GM12878 (cell line): Measurements from ENCODE around the gene STBD1. TPM values are rescaled to one million over a fixed set of nuclear protein-coding genes. Genes with fewer than 3 reads are reported as not detected.

ENCODE experiments used
- ATAC-seq: fragments of 200-7000 bp; cut with Tn5 transposase; 3 replicates; pipeline ENCODE4 v1.9.1; 2020; ENCODE audit warnings: mild to moderate bottlenecking, moderate library complexity
- BruUV-seq: library from RNA; stranded (reverse); fragments of 400-500 nt; replicated peaks from 2 replicates; lab custom pipeline; 2021; lab: Mats Ljungman, UMichigan
- CTCF ChIA-PET: fragments of 300-600 bp; sonication (Branson Sonifier 250); formaldehyde crosslinking; extraction: SDS; loops from one replicate; lab custom pipeline; 2021; ENCODE audit warnings: inconsistent platforms; lab: Yijun Ruan, JAX
- POLR2A ChIA-PET: fragments of 350-600 bp; formaldehyde crosslinking; extraction: SDS; loops from one replicate; lab custom pipeline; 2021; ENCODE audit warnings: inconsistent platforms; lab: Charles Lee
- RAD21 ChIA-PET: fragments of 300-600 bp; sonication (Branson Sonifier 250); formaldehyde crosslinking; loops from one replicate; lab custom pipeline; 2023; ENCODE audit warnings: antibody characterized with exemption; ENCODE audit not compliant: unreplicated experiment; lab: Charles Lee
- SMC1A ChIA-PET: fragments of 300-600 bp; sonication (Branson Sonifier 250); formaldehyde crosslinking; loops from one replicate; lab custom pipeline; 2023; ENCODE audit not compliant: unreplicated experiment, uncharacterized antibody; lab: Charles Lee
- DNase-seq: peaks from one replicate; pipeline ENCODE4 v3.0.0-alpha.2; 2011; ENCODE audit warnings: low read depth, low spot score
- FAIRE-seq: peaks from 3 replicates; lab custom pipeline; 2011; peaks lifted over from hg19 to GRCh38; lab: Jason Lieb, UNC
- H2AFZ ChIP-seq: 2 replicates; pipeline ENCODE4 v1.6.0; 2011; ENCODE audit warnings: low read depth, low read length, control low read depth; ENCODE audit not compliant: control insufficient read depth
- H3K27ac ChIP-seq: 2 replicates; pipeline ENCODE4 v1.5.1; 2011; ENCODE audit warnings: control low read depth; ENCODE audit not compliant: control insufficient read depth, insufficient read depth
- H3K27me3 ChIP-seq, 2 experiments: replicated peaks in 1 of 2; 2 replicates each; pipeline versions ENCODE4 v1.6.0 to v1.6.1; 2011; ENCODE audit warnings: low read length in 1 of 2; ENCODE audit not compliant: control insufficient read depth in 2 of 2, insufficient read depth in 2 of 2
- H3K36me3 ChIP-seq, 2 experiments: 2 replicates each; pipeline ENCODE4 v1.5.1; 2011; ENCODE audit warnings: low read length in 1 of 2; ENCODE audit not compliant: control insufficient read depth in 2 of 2, insufficient read depth in 2 of 2
- H3K4me1 ChIP-seq: 2 replicates; pipeline ENCODE4 v1.6.1; 2011; ENCODE audit warnings: mild to moderate bottlenecking, low read length, moderate library complexity, mixed read lengths; ENCODE audit not compliant: control insufficient read depth, insufficient read depth
- H3K4me2 ChIP-seq: 2 replicates; pipeline ENCODE4 v1.6.0; 2011; ENCODE audit warnings: control low read depth; ENCODE audit not compliant: control insufficient read depth, insufficient read depth
- H3K4me3 ChIP-seq: fragments of 200-600 bp; sonication (generic); 2 replicates; pipeline ENCODE4 v1.5.1; 2016
- H3K79me2 ChIP-seq: 2 replicates; pipeline ENCODE4 v1.6.0; 2011; ENCODE audit warnings: low read length; ENCODE audit not compliant: control insufficient read depth, insufficient read depth
- H3K9ac ChIP-seq: 2 replicates; pipeline ENCODE4 v1.8.0; 2011; ENCODE audit warnings: low read length, control low read depth, mixed read lengths; ENCODE audit not compliant: control insufficient read depth, insufficient read depth
- H3K9me3 ChIP-seq: replicated peaks from 3 replicates; pipeline ENCODE4 v1.5.1; 2011; ENCODE audit warnings: mild to moderate bottlenecking, low read length; ENCODE audit not compliant: control insufficient read depth, insufficient read depth
- H4K20me1 ChIP-seq: 2 replicates; pipeline ENCODE4 v1.6.0; 2011; ENCODE audit not compliant: control insufficient read depth, insufficient read depth
- HDAC6 ChIP-seq: fragments of 200-600 bp; sonication (generic); IDR thresholded peaks from one replicate; pipeline ENCODE4 v1.8.0; 2017; ENCODE audit warnings: antibody characterized with exemption; ENCODE audit not compliant: unreplicated experiment
- MTA2 ChIP-seq: fragments of 450-650 bp; IDR thresholded peaks from 2 replicates; pipeline ENCODE4 v1.6.1; 2016; ENCODE audit warnings: low read depth, mild to moderate bottlenecking, moderate library complexity
- NFXL1 ChIP-seq: fragments of 450-650 bp; IDR thresholded peaks from 2 replicates; pipeline ENCODE4 v1.6.1; 2017; ENCODE audit warnings: antibody characterized with exemption, mild to moderate bottlenecking, borderline replicate concordance
- RAD21 ChIP-seq: IDR thresholded peaks from 2 replicates; pipeline ENCODE4 v1.6.1; 2011; ENCODE audit warnings: mild to moderate bottlenecking, low read depth, low read length, moderate library complexity; ENCODE audit not compliant: insufficient read depth
- RFX5 ChIP-seq: IDR thresholded peaks from 2 replicates; pipeline ENCODE4 v1.6.1; 2011; ENCODE audit warnings: low read depth, low read length, improper control_type of control experiment
- SUPT20H ChIP-seq: IDR thresholded peaks from 2 replicates; pipeline ENCODE4 v1.6.1; 2011; ENCODE audit warnings: low read depth, mild to moderate bottlenecking, low read length, moderate library complexity, borderline replicate concordance; ENCODE audit not compliant: control insufficient read depth
- YBX1 ChIP-seq: fragments of 450-650 bp; IDR thresholded peaks from 2 replicates; pipeline ENCODE4 v1.6.1; 2016; ENCODE audit warnings: antibody characterized with exemption
- ZBED1 ChIP-seq: IDR thresholded peaks from 2 replicates; pipeline ENCODE4 v1.6.1; 2016; ENCODE audit warnings: borderline replicate concordance
- ZBTB40 ChIP-seq: fragments of 450-650 bp; IDR thresholded peaks from 2 replicates; pipeline ENCODE4 v1.6.1; 2016; ENCODE audit warnings: mild to moderate bottlenecking, moderate library complexity, borderline replicate concordance
- ZNF207 ChIP-seq: fragments of 450-650 bp; IDR thresholded peaks from 2 replicates; pipeline ENCODE4 v1.6.1; 2014; ENCODE audit warnings: antibody characterized with exemption, mild to moderate bottlenecking, borderline replicate concordance
- ZNF687 ChIP-seq: fragments of 450-650 bp; IDR thresholded peaks from 2 replicates; pipeline ENCODE4 v1.6.1; 2017; ENCODE audit warnings: mild to moderate bottlenecking, moderate library complexity
- WGBS: methylation state at CpG from one replicate; pipeline ENCODE4 v1.1.6; 2016; ENCODE audit warnings: low lambda C conversion rate; ENCODE audit not compliant: insufficient replicate concordance, insufficient coverage; ENCODE audit errors: missing lambda C conversion rate; 5-methylcytosine and 5-hydroxymethylcytosine counted together
- in situ Hi-C: fragments of 300-500 bp; cut with MboI; formaldehyde crosslinking; loops from 9 replicates; pipeline ENCODE4 v1.14.3; 2018; ENCODE audit warnings: mixed read lengths
- intact Hi-C: fragments of 100-400 bp; cut with micrococcal nuclease; formaldehyde crosslinking; loops from one replicate; pipeline ENCODE4 v1.14.2; 2022; ENCODE audit not compliant: unreplicated experiment
- polyA plus RNA-seq, 11 experiments: library from polyadenylated mRNA; depleted of rRNA in 4 of 11; unstranded in 6 of 11; stranded (reverse) in 5 of 11; fragments of >200 nt; fragmentation: Nextera tagmentation in 4 of 11; fragmentation: Illumina TruSeq in 1 of 11; extraction: Ambion mirVana in 4 of 11; extraction: Trizol in 1 of 11; gene quantifications; 1 replicate in 1 of 11; 2 replicates in 10 of 11; pipeline versions ENCODE4 v1.2.1 to v1.2.3, GENCODE V29; 2011 to 2016; ENCODE audit warnings: inconsistent platforms in 2 of 11, missing spikeins in 2 of 11, low read depth in 1 of 11
- total RNA-seq, 4 experiments: library from RNA; depleted of rRNA in 3 of 4; stranded (reverse); fragments of >200 nt in 3 of 4; fragmentation: Illumina TruSeq in 1 of 4; extraction: Trizol in 1 of 4; gene quantifications; 2 replicates each; pipeline versions ENCODE4 v1.2.1 to v1.2.3, GENCODE V29; 2013 to 2021
- TF ChIP-seq, protein P1 (sequence below): IDR thresholded peaks from 2 replicates; pipeline ENCODE4 v1.6.1; 2012; ENCODE audit warnings: low read depth, low read length, improper control_type of control experiment
- TF ChIP-seq, protein P2 (sequence below): fragments of 450-650 bp; formaldehyde crosslinking; IDR thresholded peaks from 2 replicates; pipeline ENCODE4 v1.4.0; 2022; ENCODE audit warnings: mild to moderate bottlenecking, moderate library complexity

Gene STBD1
- total and polyA plus RNA-seq, 10 of the 15 experiments (the other 5 are each of a cell fraction or from before 2014, with no cell fraction given): 0.04 to 0.10 (median 0.05) TPM; not detected in 7

- POLR2A ChIA-PET: no interaction called here
- Histone ChIP-seq H3K4me3 (no peak overlapping the region), H4K20me1 (no peaks in the 10 kb centered on the region), H2AFZ (no peak overlapping the region), H3K27me3 (peaks cover 0 to 10% of the 10 kb centered on the region in 2 experiments; a peak in 2 of 4 replicates), H3K36me3 (no peaks in the 10 kb centered on the region), H3K9ac (no peak overlapping the region), H3K4me1 (no peaks in the 10 kb centered on the region), H3K27ac (no peak overlapping the region), H3K9me3 (no peaks in the 10 kb centered on the region), H3K79me2 (no peaks in the 10 kb centered on the region), H3K4me2 (no peak overlapping the region)
- CTCF ChIA-PET: no interaction called here
- 68% methylated on average over 6 of the region's 6 CpGs for WGBS
- intact Hi-C loops: no loop called here
- ATAC-seq: no peak
- BruUV-seq: no TSS peak
- RAD21 ChIA-PET: interaction anchor here (0.6 kb wide), 1 partner anchor 91 kb away, joined by 3 read pairs; no protein-coding TSS in a partner anchor
- in situ Hi-C loops: no loop called here
- SMC1A ChIA-PET: no interaction called here
- no peak for FAIRE-seq
- DNase-seq: no peak
- no peak for TF ChIP-seq YBX1
- TF ChIP-seq, protein P1, sequence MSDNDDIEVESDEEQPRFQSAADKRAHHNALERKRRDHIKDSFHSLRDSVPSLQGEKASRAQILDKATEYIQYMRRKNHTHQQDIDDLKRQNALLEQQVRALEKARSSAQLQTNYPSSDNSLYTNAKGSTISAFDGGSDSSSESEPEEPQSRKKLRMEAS: no peak
- TF ChIP-seq ZNF687: no peak
- TF ChIP-seq, protein P2, sequence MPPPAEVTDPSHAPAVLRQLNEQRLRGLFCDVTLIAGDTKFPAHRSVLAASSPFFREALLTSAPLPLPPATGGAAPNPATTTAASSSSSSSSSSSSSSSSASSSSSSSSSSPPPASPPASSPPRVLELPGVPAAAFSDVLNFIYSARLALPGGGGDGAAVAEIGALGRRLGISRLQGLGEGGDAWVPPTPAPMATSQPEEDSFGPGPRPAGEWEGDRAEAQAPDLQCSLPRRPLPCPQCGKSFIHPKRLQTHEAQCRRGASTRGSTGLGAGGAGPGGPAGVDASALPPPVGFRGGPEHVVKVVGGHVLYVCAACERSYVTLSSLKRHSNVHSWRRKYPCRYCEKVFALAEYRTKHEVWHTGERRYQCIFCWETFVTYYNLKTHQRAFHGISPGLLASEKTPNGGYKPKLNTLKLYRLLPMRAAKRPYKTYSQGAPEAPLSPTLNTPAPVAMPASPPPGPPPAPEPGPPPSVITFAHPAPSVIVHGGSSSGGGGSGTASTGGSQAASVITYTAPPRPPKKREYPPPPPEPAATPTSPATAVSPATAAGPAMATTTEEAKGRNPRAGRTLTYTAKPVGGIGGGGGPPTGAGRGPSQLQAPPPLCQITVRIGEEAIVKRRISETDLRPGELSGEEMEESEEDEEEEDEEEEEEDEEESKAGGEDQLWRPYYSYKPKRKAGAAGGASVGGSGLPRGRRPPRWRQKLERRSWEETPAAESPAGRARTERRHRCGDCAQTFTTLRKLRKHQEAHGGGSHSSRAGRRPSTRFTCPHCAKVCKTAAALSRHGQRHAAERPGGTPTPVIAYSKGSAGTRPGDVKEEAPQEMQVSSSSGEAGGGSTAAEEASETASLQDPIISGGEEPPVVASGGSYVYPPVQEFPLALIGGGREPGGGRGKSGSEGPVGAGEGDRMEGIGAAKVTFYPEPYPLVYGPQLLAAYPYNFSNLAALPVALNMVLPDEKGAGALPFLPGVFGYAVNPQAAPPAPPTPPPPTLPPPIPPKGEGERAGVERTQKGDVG: no peak
- TF ChIP-seq NFXL1: no peak
- TF ChIP-seq RAD21: no peak
- TF ChIP-seq RFX5: no peak
- TF ChIP-seq ZBED1: no peak
- no peak for TF ChIP-seq MTA2
- TF ChIP-seq ZNF207: no peak
- no peak for TF ChIP-seq SUPT20H
- no peak for TF ChIP-seq ZBTB40
- no peak for TF ChIP-seq HDAC6
Measured at GRCh38 chr4:76271248-76271647, 35.3 kb upstream of the STBD1 start.
